HCT116 (cell line): ENCODE results near the gene UBIAD1. TPM values are rescaled to one million over a fixed set of nuclear protein-coding genes. Genes with fewer than 3 reads are reported as not detected.

Experiments
- ATAC-seq: fragments of 200-7000 bp; cut with Tn5 transposase; 2 replicates; pipeline ENCODE4 v1.9.1; 2020; ENCODE audit warnings: mild to moderate bottlenecking, moderate library complexity
- Bru-seq: library from RNA; stranded (reverse); fragments of 400-500 nt; gene quantifications from one replicate; lab custom pipeline; 2021; lab: Mats Ljungman, UMichigan
- BruChase-seq, 2 experiments: library from RNA; stranded (reverse); fragments of 400-500 nt; gene quantifications; one replicate each; lab custom pipeline; 2021; lab: Mats Ljungman, UMichigan
- BruUV-seq: library from RNA; stranded (reverse); fragments of 400-500 nt; replicated peaks from 2 replicates; lab custom pipeline; 2021; lab: Mats Ljungman, UMichigan
- CTCF ChIA-PET: fragments of 300-600 bp; sonication (Branson Sonifier 250); formaldehyde crosslinking; loops from one replicate; lab custom pipeline; 2021; ENCODE audit warnings: antibody characterized with exemption; lab: Charles Lee
- POLR2A ChIA-PET: fragments of 300-600, 350-600 bp; sonication (Branson Sonifier 250); formaldehyde crosslinking; loops from one replicate; lab custom pipeline; 2021; ENCODE audit warnings: antibody characterized with exemption; lab: Charles Lee
- RAD21 ChIA-PET, 2 experiments: fragments of 300-600 bp; sonication (Branson Sonifier 250); formaldehyde crosslinking; loops; one replicate each; lab custom pipeline; 2023; ENCODE audit warnings: low total read pairs in 2 of 2; ENCODE audit not compliant: uncharacterized antibody in 2 of 2, unreplicated experiment in 2 of 2, low non-redundant PET in 1 of 2; lab: Charles Lee
- DNase-seq: peaks from one replicate; pipeline ENCODE4 v3.0.0-alpha.2; 2010; ENCODE audit warnings: low read depth, low spot score
- H2AFZ ChIP-seq: fragments of 200-600 bp; shearing (Covaris generic), sonication (generic); 2 replicates; pipeline ENCODE4 v1.6.1; 2017; ENCODE audit warnings: low read depth, mixed run types, mixed read lengths, antibody characterized with exemption, low read length; ENCODE audit not compliant: poor library complexity, severe bottlenecking
- H3K27ac ChIP-seq: 2 replicates; pipeline ENCODE4 v1.5.1; 2012; ENCODE audit warnings: low read depth, low read length
- H3K27me3 ChIP-seq: fragments of 200-600 bp; sonication (generic); 2 replicates; pipeline ENCODE4 v1.6.1; 2016; ENCODE audit warnings: mixed run types, low read length, mixed read lengths; ENCODE audit not compliant: insufficient read depth
- H3K36me3 ChIP-seq, 2 experiments: fragments of 200-500 bp in 1 of 2; fragments of 200-600 bp in 1 of 2; sonication (Bioruptor generic) in 1 of 2; sonication (generic) in 1 of 2; 2 replicates each; pipeline versions ENCODE4 v1.5.1 to v1.6.1; 2014 to 2016; ENCODE audit warnings: low read length in 2 of 2, inconsistent platforms in 1 of 2, mixed read lengths in 1 of 2, mixed run types in 1 of 2; ENCODE audit not compliant: insufficient read depth in 2 of 2, control insufficient read depth in 1 of 2
- H3K4me1 ChIP-seq, 2 experiments: fragments of 200-600 bp in 1 of 2; sonication (generic) in 1 of 2; 2 replicates each; pipeline versions ENCODE4 v1.5.1 to v1.6.1; 2012 to 2017; ENCODE audit warnings: low read length in 2 of 2, inconsistent platforms in 1 of 2, mild to moderate bottlenecking in 1 of 2, mixed read lengths in 1 of 2, mixed run types in 1 of 2, moderate library complexity in 1 of 2; ENCODE audit not compliant: insufficient read depth in 2 of 2, control insufficient read depth in 1 of 2
- H3K4me2 ChIP-seq: fragments of 200-600 bp; sonication (generic); 2 replicates; pipeline ENCODE4 v1.6.1; 2017; ENCODE audit warnings: mixed run types, low read length, mixed read lengths
- H3K4me3 ChIP-seq, 2 experiments: fragments of 200-600 bp in 1 of 2; sonication (generic) in 1 of 2; replicated peaks in 1 of 2; 2 replicates each; pipeline ENCODE4 v1.5.1; 2011 to 2016; ENCODE audit warnings: low read length in 2 of 2, control low read depth in 1 of 2, low read depth in 1 of 2, mild to moderate bottlenecking in 1 of 2, mixed read lengths in 1 of 2, mixed run types in 1 of 2
- H3K79me2 ChIP-seq: fragments of 200-600 bp; sonication (generic); 2 replicates; pipeline ENCODE4 v1.6.1; 2017; ENCODE audit warnings: mild to moderate bottlenecking, mixed run types, low read length, moderate library complexity, mixed read lengths; ENCODE audit not compliant: insufficient read depth
- H3K9ac ChIP-seq: fragments of 200-600 bp; sonication (generic); 2 replicates; pipeline ENCODE4 v1.6.1; 2016; ENCODE audit warnings: low read length, mixed read lengths
- H3K9me2 ChIP-seq: fragments of 200-600 bp; sonication (generic), shearing (Covaris generic); 2 replicates; pipeline ENCODE4 v1.6.1; 2017; ENCODE audit warnings: mixed run types, mild to moderate bottlenecking, moderate library complexity; ENCODE audit not compliant: insufficient read depth
- H3K9me3 ChIP-seq, 2 experiments: fragments of 200-500 bp in 1 of 2; fragments of 200-600 bp in 1 of 2; sonication (Bioruptor generic) in 1 of 2; sonication (generic) in 1 of 2; 2 replicates each; pipeline ENCODE4 v1.6.1; 2014 to 2017; ENCODE audit warnings: low read length in 2 of 2, mixed read lengths in 2 of 2, inconsistent platforms in 1 of 2, low read depth in 1 of 2, mild to moderate bottlenecking in 1 of 2, mixed run types in 1 of 2, moderate library complexity in 1 of 2; ENCODE audit not compliant: control insufficient read depth in 1 of 2, insufficient read depth in 1 of 2
- H4K20me1 ChIP-seq: fragments of 200-600 bp; sonication (generic), shearing (Covaris generic); 2 replicates; pipeline ENCODE4 v1.6.1; 2017; ENCODE audit warnings: mixed run types, mild to moderate bottlenecking, moderate library complexity; ENCODE audit not compliant: insufficient read depth
- EGR1 ChIP-seq: IDR thresholded peaks from 2 replicates; pipeline ENCODE4 v1.6.1; 2012; ENCODE audit warnings: low read depth
- ELF1 ChIP-seq: IDR thresholded peaks from 2 replicates; pipeline ENCODE4 v1.6.1; 2012; ENCODE audit warnings: low read depth, borderline replicate concordance
- EZH2 ChIP-seq: fragments of 200-600 bp; sonication (generic); IDR thresholded peaks from 2 replicates; pipeline ENCODE4 v1.6.1; 2017; ENCODE audit warnings: antibody characterized with exemption, mixed run types
- JUND ChIP-seq: IDR thresholded peaks from 2 replicates; pipeline ENCODE4 v1.6.1; 2012
- MAX ChIP-seq: IDR thresholded peaks from 2 replicates; pipeline ENCODE4 v1.6.1; 2012
- POLR2A ChIP-seq: IDR thresholded peaks from 2 replicates; pipeline ENCODE4 v1.7.0; 2011; ENCODE audit warnings: borderline replicate concordance; ENCODE audit not compliant: insufficient read depth, insufficient read length; ENCODE audit errors: extremely low read depth
- POLR2AphosphoS5 ChIP-seq: IDR thresholded peaks from 2 replicates; pipeline ENCODE4 v1.6.1; 2011; ENCODE audit warnings: mild to moderate bottlenecking, low read depth, low read length, moderate library complexity
- RAD21 ChIP-seq: IDR thresholded peaks from 2 replicates; pipeline ENCODE4 v1.6.1; 2012; ENCODE audit warnings: low read depth, mild to moderate bottlenecking
- SIN3A ChIP-seq: IDR thresholded peaks from 2 replicates; pipeline ENCODE4 v1.6.1; 2012; ENCODE audit warnings: low read depth
- SP1 ChIP-seq: IDR thresholded peaks from 2 replicates; pipeline ENCODE4 v1.6.1; 2012; ENCODE audit warnings: low read depth
- SRF ChIP-seq: IDR thresholded peaks from 2 replicates; pipeline ENCODE4 v1.6.1; 2012; ENCODE audit warnings: low read depth
- TCF7L2 ChIP-seq: IDR thresholded peaks from 2 replicates; pipeline ENCODE4 v1.7.0; 2011; ENCODE audit warnings: borderline replicate concordance, inconsistent platforms; ENCODE audit not compliant: insufficient read depth, insufficient read length; ENCODE audit errors: extremely low read depth
- ZBTB33 ChIP-seq: IDR thresholded peaks from 2 replicates; pipeline ENCODE4 v1.6.1; 2011; ENCODE audit warnings: mild to moderate bottlenecking, low read length, moderate library complexity; ENCODE audit not compliant: insufficient replicate concordance; ENCODE audit errors: extremely low read depth
- ZFX ChIP-seq: fragments of 450-650 bp; IDR thresholded peaks from 2 replicates; pipeline ENCODE4 v1.6.1; 2017
- ZNF274 ChIP-seq: fragments of 200-500 bp; sonication (Bioruptor generic); IDR thresholded peaks from 2 replicates; pipeline ENCODE4 v1.6.1; 2014; ENCODE audit warnings: mild to moderate bottlenecking, low read depth, low read length, inconsistent platforms
- intact Hi-C: fragments of 100-400 bp; cut with micrococcal nuclease; formaldehyde crosslinking; loops from 2 replicates; pipeline ENCODE4 v1.10.0; 2022
- long read RNA-seq: library from polyadenylated mRNA; unstranded; transcript quantifications from one replicate; pipeline ENCODE4 v2.0.0, GENCODE V29; 2021; ENCODE audit not compliant: unreplicated experiment
- polyA plus RNA-seq: library from polyadenylated mRNA; unstranded; fragments of >200 nt; gene quantifications from 2 replicates; pipeline ENCODE4 v1.2.1, GENCODE V29; 2012; ENCODE audit warnings: missing spikeins
- total RNA-seq: library from RNA; stranded (reverse); gene quantifications from one replicate; pipeline ENCODE4 v1.2.1, GENCODE V29; 2021; ENCODE audit not compliant: unreplicated experiment
- TF ChIP-seq, protein P1 (sequence below): IDR thresholded peaks from 2 replicates; pipeline ENCODE4 v1.6.1; 2012
- TF ChIP-seq, protein P2 (sequence below): IDR thresholded peaks from 2 replicates; pipeline ENCODE4 v1.6.1; 2012; ENCODE audit warnings: low read depth

The UBIAD1 gene, protein sequence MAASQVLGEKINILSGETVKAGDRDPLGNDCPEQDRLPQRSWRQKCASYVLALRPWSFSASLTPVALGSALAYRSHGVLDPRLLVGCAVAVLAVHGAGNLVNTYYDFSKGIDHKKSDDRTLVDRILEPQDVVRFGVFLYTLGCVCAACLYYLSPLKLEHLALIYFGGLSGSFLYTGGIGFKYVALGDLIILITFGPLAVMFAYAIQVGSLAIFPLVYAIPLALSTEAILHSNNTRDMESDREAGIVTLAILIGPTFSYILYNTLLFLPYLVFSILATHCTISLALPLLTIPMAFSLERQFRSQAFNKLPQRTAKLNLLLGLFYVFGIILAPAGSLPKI
- total RNA-seq (17.2 TPM), Bru-seq, nascent RNA (percentile 75 among the genes with signal in this experiment), BruChase-seq, experiment 1, labeled RNA remaining after a 6-hour chase (percentile 63 among the genes with signal in this experiment), BruChase-seq, experiment 2, labeled RNA remaining after a 2-hour chase (percentile 79 among the genes with signal in this experiment)
- polyA plus RNA-seq, result 12.6 and 13.2 TPM in 2 replicates
- long read RNA-seq, transcript UBIAD1-202 (2 exons, 3,646 nt), result major isoform, 27 of 58 reads
- long read RNA-seq, partial matches to known transcripts, result 0 of 58 reads
- long read RNA-seq, other reads (novel, unspliced or antisense), result 31 of 58 reads

- peaks cover 35% of the 10 kb centered on the region for H3K79me2 ChIP-seq
- H3K4me1 ChIP-seq, result peaks cover 9 to 19% of the 10 kb centered on the region in 2 experiments
- peak within 1 kb of the TSS; percentile 75 for H3K27ac ChIP-seq
- H3K9me2 ChIP-seq, result no peaks in the 10 kb centered on the region
- CTCF ChIA-PET, result interaction anchor here (0.5 to 1.2 kb wide), 7 partner anchors 13 to 422 kb away, joined by 3 to 6 read pairs (median 3); no protein-coding TSS in a partner anchor
- H3K36me3 ChIP-seq, result peaks cover 0 to 1% of the 10 kb centered on the region in 2 experiments; a peak in 1 of 4 replicates
- POLR2A ChIA-PET, result interaction anchor here (0.8 to 1.2 kb wide), 3 partner anchors 11 to 635 kb away, joined by 3 to 11 read pairs (median 5); partner anchors contain the start of gene MTOR
- peak within 1 kb of the TSS; percentile 82 to 96 for H3K4me3 ChIP-seq
- H3K4me2 ChIP-seq, result peak within 1 kb of the TSS; percentile 87
- H3K27me3 ChIP-seq, result no peaks in the 10 kb centered on the region
- no peaks in the 10 kb centered on the region for H4K20me1 ChIP-seq
- no peaks in the 10 kb centered on the region for H3K9me3 ChIP-seq
- DNase-seq, result peak; percentile 71
- peak within 1 kb of the TSS; percentile 86 for H3K9ac ChIP-seq
- ATAC-seq, result peak; percentile 88
- RAD21 ChIA-PET, result no interaction called here
- H2AFZ ChIP-seq, result peak within 1 kb of the TSS; percentile 81
- intact Hi-C loops, result no loop called here
- BruUV-seq, result no TSS peak
- TF ChIP-seq EGR1 (no peak; the same call in 1 of the 2 replicates), POLR2A (no peak), SP1 (peak; percentile 84), JUND (no peak; the same call in 1 of the 2 replicates), SRF (no peak), ELF1 (no peak), ZBTB33 (no peak), ZNF274 (no peak), EZH2 (no peak), SIN3A (peak; percentile 53; the same call in 1 of the 2 replicates), MAX (peak; percentile 98), ZFX (peak; percentile 88), POLR2AphosphoS5 (peak; percentile 91), TCF7L2 (no peak), RAD21 (no peak)
- TF ChIP-seq, protein P1, sequence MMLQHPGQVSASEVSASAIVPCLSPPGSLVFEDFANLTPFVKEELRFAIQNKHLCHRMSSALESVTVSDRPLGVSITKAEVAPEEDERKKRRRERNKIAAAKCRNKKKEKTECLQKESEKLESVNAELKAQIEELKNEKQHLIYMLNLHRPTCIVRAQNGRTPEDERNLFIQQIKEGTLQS, result no peak
- TF ChIP-seq, protein P2, sequence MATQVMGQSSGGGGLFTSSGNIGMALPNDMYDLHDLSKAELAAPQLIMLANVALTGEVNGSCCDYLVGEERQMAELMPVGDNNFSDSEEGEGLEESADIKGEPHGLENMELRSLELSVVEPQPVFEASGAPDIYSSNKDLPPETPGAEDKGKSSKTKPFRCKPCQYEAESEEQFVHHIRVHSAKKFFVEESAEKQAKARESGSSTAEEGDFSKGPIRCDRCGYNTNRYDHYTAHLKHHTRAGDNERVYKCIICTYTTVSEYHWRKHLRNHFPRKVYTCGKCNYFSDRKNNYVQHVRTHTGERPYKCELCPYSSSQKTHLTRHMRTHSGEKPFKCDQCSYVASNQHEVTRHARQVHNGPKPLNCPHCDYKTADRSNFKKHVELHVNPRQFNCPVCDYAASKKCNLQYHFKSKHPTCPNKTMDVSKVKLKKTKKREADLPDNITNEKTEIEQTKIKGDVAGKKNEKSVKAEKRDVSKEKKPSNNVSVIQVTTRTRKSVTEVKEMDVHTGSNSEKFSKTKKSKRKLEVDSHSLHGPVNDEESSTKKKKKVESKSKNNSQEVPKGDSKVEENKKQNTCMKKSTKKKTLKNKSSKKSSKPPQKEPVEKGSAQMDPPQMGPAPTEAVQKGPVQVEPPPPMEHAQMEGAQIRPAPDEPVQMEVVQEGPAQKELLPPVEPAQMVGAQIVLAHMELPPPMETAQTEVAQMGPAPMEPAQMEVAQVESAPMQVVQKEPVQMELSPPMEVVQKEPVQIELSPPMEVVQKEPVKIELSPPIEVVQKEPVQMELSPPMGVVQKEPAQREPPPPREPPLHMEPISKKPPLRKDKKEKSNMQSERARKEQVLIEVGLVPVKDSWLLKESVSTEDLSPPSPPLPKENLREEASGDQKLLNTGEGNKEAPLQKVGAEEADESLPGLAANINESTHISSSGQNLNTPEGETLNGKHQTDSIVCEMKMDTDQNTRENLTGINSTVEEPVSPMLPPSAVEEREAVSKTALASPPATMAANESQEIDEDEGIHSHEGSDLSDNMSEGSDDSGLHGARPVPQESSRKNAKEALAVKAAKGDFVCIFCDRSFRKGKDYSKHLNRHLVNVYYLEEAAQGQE, result no peak
Measured at GRCh38 chr1:11272832-11273594, at the start of gene UBIAD1. UBIAD1 (plus strand) TSS chr1:11273198; CDS start chr1:11273532, 334 bp downstream.
